ENCODE data around the gene MMP20.

MMP20 gene

DNA sequence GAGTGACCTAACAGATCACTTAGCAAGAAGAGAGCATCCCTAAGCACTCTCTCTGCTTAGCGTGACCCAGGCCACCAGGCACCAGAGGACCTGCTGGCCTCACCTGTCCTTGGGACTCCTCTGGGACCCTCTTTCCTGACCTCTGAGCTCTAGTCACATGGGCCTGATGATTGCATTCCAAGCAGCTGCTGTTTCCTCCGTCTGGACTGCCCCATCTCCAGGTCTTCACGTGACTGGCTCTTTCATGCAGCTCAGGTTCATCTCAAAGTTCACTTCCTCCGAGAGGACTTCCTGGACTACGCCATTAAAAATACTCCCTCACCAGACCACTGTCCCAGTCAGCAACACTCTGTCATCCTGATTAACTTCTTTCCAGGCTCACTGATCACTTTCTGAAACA lies 2.9 kb downstream of the MMP20 start:
- DNase-seq: no peak

DNA sequence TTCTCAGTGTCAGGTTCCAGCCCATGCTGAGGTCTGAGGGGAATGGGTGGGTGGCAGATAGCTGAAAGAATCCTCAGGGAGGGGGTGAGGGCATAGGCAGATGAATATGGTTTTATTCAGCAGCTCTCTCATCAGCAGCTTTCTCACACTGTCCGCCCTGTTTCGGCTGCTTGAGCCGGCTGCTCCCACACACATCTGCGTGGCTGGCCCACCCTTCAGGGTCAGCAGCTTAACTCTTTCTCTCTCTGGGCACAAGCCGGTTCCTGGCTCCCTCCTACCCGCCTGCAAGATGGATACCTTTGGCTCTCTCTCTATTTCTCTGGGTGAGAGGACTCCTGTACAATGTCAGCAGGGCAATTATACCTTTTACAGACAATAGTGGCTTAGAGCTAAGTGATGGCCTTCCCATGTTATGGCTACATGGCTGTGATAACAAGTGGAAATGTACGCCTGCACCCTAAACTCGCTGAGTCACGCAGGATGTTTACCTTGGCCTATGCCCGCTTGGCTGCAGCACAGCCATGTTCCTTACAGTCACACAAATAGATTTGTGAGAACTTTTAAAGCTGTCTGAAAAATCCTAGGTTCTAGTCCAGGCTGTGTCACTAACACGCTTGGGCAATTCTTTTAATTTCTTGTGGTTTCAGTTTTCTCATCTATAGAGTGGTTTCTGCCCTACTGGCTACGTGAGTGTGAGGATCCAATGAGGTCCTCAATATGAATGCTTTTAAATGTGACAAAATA lies 4.1 kb downstream of the MMP20 start:
- DNase-seq: no peak

DNA sequence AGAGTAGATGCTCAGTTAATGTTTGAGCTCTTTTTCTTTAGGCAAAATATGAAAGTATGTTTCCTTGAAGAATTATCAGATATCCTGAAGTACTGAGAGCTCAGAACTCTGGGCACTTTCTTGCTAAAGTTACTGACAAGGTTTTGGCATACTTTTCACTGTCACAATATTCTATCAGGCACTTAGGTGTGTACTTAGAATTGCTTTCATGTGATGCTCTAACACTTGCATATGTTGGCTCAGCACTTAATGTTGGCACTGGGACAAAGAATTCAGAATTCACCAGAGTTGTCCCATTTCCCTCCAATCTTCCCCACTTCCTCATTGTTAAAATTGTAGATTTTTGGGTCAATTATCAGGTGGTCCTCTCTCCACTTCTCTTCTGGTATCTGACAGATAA lies 5.0 kb downstream of the MMP20 start:
- DNase-seq: no peak

DNA sequence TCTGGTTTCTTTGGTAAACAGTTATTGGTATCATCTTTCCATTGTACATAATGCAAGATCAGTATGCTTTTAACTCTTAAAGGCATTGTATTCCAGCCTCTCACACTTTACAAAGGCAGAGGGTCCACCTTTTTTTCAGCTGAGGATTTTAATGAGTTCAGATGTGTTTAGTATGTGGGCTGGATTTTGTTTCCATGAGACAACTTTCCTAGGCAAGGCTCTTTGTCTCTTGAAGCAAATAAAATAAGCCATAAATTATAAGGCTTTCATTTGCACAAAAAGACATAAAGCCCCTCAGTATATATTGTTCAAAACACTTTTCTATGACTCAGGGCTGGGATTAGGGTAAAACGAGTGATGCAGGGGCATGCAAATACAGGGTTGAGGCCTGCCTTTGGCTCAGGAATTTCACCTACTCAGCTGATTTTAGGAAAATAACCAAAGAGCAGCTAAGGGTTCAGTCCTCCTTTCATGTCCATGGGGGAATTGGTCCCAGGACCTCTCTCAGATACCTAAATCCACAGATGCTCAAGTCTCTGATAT lies 7.6 kb downstream of the MMP20 start:
- no peak for DNase-seq

DNA sequence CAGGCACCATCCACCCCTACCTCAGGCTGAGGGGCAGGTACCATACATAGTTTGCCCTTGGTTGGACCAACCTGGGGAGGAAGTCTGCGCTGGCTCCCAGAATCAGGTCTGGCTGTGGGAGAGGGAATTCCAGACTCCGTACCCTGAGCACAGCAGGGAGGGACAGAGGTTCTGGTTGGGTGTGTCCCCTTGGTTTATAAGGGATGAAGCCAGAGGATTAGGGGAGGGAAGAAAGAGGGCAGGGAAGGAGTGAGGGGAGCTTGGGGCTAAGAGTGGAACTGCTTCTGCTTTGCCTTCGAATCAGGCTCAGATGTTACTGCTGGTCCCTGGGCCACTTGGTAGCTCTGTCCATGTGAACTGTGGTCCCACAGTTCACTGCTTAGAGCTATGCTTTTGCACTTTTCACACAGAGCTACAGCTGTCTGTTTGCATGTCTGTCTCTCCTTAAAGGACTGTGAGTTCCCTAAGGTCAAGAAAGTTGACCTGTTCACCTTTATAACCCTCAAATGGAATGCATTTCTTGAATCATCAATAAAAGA lies 9.2 kb downstream of the MMP20 start:
- DNase-seq: no peak

- DNase-seq: no peak
Observed at GRCh38 chr11:102615077-102615893, 9.8 kb downstream of the MMP20 start.

DNA sequence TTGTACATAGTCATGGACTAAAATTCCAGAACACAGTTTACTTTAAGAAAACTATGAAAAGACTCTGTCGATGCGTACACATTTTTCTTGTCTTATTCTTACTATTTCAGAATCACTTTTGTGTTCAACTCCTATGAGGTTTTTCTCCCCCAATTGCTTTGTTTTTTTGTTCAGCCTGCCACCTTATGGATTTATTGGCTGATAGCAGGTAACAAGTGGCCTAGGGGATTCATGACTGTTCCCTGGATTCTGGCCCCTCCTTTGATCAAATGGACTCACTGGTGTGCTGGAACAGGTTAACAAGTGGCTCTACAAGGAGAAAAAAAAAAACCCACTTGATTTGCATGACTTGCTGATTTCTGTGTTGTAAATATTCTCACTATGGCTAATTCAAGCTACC lies 10.6 kb downstream of the MMP20 start:
- DNase-seq: no peak

GRCh38 chr11:102614031-102614430 lies 11.1 kb downstream of the MMP20 start:
- DNase-seq: no peak

DNA sequence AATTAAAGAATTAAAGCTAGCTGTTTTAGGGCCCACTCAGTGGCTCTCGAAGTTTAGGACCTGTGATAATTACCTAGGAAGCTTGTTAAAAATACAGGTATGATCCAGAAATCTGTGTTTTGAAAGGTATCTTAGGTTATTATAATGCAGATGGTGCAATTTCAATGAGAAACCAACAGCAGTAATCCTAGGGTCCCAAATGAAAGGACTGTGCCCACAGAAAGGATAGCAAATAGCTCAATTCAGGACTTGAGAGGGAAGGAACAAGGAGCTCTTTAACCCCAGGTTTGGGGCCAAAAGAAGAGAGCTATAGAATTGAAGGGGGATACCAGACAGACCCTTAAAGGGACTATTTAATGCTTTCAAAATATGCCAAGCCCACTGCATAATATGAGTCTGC lies 11.7 kb downstream of the MMP20 start:
- no peak for DNase-seq

- DNase-seq: no peak
Observed at GRCh38 chr11:102611291-102611690, 13.8 kb downstream of the MMP20 start.

DNA sequence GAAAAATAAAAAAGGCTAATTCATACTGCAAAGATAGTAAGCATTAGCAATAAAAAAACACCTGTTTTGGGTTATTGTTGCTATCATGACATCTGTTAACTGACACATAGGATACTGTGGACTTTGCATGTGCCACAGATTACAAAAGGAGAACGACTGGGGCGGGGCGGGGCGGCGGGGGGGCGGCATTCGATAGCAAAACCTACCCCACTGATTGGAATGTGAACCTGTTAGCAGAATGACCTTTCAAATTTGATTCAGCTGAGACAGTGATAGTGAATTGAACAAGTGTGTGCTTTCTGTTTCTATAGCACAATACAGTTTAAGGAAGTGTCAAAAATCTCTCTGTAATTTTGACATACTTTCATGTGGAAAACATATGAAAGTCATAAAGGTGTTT lies 14.9 kb downstream of the MMP20 start:
- no peak for DNase-seq

GRCh38 chr11:102608699-102609098 lies 16.4 kb downstream of the MMP20 start:
- no peak for DNase-seq

- DNase-seq: no peak
Observed at GRCh38 chr11:102604875-102605274, 20.3 kb downstream of the MMP20 start.

DNA sequence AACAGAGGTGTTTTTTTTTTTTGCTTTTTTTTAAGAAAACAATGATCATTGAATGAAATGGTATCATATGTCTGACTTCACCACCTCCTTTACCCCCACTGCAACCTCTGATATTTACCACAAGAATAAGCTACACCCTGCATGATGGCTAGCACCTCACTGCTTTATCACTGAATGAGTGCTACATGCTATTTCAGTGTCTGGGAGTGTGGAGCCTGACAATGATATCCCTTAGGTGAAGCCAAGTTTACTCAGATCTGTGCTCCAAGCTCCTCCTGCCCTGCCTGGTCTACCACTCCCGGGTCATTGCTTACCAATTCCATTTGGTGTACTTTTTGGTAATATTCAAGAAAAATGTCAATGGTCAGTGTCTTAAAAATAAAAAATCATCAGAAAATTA lies 21.1 kb downstream of the MMP20 start:
- no peak for DNase-seq

- no peak for DNase-seq
Observed at GRCh38 chr11:102603576-102603975, 21.6 kb downstream of the MMP20 start.

GRCh38 chr11:102603091-102603490 lies 22.0 kb downstream of the MMP20 start:
- DNase-seq: no peak

- DNase-seq: no peak
Observed at GRCh38 chr11:102600666-102601065, 24.5 kb downstream of the MMP20 start.

DNA sequence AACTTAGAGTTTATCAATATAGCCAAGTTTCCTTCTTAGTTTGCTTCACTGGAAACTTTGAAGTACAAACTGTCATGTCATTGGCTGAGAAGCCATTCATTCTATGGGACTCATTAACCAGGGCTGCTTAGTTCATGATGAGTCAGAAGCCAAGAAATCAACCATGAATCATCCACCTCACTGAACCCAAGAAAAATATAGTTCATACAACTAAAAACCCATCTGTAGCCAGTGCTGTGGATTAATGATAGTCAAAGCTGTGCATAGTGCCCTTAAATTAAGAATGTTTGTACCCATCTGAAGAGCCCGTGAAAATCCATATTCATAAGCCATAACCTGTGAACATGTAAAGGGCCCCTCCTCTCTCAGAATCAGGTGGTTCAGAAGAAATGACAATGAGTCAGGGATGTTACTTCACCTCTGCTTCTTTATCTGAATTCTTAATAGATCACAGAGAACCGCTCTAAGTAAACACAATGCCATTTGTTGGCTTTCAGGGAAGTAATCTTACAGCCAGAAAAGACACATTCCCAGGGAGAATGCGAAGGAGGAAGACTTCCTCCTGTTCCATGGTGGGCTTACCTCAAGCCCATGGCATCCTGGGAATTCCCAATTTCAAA lies 25.4 kb downstream of the MMP20 start:
- DNase-seq: no peak

DNA sequence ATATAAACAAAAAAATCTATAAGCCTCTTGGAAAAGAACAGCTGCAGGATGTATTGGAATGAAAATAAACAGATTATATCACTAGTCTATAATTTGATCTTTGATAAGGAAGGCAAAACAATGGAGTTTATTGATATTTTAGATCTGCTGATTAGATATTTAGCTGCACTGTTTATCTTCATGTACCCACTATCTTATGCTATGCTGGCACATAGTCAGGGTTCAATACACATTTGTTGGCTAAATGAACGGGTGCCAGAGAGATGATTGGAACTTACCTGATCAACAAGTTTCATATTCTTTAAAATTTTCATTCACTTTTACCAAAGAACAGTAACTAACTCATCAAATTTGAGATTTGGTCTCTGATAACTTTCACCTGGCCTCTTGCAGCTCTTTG lies 26.9 kb downstream of the MMP20 start:
- DNase-seq: no peak

DNA sequence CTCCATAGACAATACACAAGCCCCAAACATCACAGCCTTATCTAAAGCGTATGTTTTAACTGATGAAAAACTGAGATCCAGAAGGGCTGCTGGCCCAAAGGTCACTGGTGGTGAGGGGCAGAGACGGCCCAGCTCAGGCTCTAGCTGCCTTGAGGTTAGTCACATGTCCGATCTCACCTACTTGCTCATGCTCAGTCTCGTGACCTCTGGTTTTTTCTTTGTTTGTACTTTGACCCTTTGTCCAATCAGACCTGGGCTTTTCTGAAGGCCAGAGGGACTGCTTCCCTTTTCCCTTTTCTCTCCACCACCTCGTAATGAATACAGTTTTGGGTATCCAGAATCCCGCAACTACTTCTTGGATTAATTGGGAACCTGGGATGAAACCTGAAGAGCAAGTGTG lies 28.6 kb downstream of the MMP20 start:
- no peak for DNase-seq

DNA sequence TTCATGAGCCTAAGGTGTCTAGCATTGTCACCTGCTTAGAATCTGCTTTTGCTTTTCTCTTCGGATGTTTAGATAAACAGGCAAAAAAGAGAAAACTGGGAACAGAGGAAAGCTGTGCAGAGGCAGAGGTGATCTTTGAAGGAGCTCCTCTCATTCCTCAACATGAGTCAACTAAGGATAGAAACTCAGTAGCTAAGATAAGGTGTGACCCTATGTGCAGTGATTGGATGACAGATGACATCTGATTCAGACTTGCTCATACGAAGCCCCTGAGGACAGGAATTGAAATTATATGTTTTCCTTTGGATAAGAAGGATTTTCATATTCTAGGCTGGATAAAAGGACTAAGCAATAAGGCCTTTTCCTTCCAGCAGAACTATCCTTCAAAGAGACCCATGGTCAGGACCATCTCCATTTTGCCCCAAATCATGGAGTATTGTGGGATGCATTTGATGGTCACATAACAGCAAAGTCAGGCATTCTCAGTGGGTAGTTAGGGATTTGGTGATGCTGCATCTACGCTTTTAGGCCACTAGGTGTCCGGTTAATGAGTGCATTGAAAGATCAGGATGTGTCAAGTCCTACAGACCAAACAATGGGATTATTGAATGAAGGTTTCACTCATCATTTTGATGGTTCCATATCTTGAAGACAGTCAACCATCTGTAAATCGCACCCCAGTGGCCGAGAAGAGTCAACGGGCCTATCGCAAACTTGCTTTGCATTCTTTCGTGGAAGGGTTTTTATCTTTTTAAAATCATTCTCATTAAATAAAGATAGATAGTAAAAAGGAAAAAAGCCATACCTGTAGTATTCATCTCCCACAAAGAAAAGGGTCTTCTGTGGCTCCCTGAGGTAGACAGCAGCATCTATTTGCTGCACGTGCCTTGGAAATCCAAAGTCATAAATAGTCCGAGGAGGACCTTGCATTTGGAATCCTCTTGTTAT lies 32.2 kb downstream of the MMP20 start:
- no peak for DNase-seq

DNA sequence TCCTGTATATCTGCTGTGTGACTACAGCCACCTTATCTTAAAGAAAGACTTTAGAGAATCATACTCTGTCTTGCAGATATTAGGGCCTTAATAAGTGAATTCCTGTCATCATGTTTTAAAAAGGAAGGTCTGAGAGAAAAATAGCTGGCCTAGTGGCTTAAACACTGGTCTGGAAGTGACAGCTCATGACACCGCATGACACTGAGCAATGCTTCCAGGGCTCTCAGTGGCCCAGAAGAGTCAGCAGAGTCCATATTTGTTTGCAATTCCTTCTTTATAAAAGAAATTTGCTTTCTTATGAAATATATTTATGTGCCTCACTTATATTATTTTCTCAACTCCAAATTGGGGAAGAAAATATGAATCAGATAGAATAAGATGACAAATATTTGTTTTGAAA lies 33.0 kb downstream of the MMP20 start:
- no peak for DNase-seq
